GM20000 (cell line): Measurements from ENCODE around the gene ISLR2.
A peak's percentile ranks its signal among the peaks of the same experiment; 100 is the strongest.
"Not testable (repeated sequence)": the region's sequence is repeated elsewhere in the genome, so short reads cannot be mapped to it uniquely, and the experiment has no call there.

ENCODE experiments used
- DNase-seq: peaks from one replicate; pipeline ENCODE4 v3.0.0; 2012; ENCODE audit warnings: low spot score
- TF ChIP-seq, protein P1 (sequence below): IDR thresholded peaks from 2 replicates; pipeline ENCODE4 v1.5.1; 2012; ENCODE audit warnings: mild to moderate bottlenecking, control low read depth; ENCODE audit errors: extremely low read depth, missing control alignments

The ISLR2 gene, protein sequence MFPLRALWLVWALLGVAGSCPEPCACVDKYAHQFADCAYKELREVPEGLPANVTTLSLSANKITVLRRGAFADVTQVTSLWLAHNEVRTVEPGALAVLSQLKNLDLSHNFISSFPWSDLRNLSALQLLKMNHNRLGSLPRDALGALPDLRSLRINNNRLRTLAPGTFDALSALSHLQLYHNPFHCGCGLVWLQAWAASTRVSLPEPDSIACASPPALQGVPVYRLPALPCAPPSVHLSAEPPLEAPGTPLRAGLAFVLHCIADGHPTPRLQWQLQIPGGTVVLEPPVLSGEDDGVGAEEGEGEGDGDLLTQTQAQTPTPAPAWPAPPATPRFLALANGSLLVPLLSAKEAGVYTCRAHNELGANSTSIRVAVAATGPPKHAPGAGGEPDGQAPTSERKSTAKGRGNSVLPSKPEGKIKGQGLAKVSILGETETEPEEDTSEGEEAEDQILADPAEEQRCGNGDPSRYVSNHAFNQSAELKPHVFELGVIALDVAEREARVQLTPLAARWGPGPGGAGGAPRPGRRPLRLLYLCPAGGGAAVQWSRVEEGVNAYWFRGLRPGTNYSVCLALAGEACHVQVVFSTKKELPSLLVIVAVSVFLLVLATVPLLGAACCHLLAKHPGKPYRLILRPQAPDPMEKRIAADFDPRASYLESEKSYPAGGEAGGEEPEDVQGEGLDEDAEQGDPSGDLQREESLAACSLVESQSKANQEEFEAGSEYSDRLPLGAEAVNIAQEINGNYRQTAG

DNA sequence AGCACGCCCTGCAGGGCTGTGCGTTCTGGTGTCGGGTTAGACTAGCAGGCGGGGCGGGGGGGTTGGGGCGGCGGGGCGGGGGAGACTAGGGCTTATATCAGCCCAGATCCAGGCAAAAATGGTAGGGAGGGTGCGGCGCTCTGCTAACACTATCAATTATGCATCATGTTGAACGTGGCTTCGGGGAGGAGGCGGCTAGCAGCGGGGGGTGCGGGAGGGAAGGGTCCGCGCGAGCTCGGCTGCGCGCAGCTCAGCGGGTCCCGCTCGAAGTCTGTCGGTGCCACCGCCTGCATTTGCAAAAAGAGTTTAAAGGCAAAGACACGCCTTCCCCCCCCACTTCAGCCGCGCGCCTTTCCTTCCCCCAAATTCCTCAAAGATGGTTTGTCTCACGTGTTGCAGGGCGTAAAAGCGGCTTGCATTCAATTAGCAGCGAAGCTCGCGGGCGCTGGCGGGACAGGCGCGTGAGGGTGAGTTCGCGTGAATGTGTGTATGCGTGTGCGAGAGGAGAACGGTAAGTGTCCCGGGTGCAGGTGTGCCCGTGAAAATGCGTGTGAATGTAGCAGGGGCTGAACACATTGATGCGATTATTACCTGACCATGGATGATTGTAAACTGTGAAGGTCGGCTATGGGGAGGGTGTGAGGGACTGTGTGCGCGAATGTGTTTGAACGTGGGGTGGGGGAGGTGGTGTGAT is at the start of gene ISLR2:
TSS of gene ISLR2 (plus strand) at position 432 of the 694 bp plus-strand sequence. CDS start 2,169 bp downstream, outside the sequence.
- DNase-seq = no peak
- TF ChIP-seq, protein P1, sequence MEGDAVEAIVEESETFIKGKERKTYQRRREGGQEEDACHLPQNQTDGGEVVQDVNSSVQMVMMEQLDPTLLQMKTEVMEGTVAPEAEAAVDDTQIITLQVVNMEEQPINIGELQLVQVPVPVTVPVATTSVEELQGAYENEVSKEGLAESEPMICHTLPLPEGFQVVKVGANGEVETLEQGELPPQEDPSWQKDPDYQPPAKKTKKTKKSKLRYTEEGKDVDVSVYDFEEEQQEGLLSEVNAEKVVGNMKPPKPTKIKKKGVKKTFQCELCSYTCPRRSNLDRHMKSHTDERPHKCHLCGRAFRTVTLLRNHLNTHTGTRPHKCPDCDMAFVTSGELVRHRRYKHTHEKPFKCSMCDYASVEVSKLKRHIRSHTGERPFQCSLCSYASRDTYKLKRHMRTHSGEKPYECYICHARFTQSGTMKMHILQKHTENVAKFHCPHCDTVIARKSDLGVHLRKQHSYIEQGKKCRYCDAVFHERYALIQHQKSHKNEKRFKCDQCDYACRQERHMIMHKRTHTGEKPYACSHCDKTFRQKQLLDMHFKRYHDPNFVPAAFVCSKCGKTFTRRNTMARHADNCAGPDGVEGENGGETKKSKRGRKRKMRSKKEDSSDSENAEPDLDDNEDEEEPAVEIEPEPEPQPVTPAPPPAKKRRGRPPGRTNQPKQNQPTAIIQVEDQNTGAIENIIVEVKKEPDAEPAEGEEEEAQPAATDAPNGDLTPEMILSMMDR = no peak

DNA sequence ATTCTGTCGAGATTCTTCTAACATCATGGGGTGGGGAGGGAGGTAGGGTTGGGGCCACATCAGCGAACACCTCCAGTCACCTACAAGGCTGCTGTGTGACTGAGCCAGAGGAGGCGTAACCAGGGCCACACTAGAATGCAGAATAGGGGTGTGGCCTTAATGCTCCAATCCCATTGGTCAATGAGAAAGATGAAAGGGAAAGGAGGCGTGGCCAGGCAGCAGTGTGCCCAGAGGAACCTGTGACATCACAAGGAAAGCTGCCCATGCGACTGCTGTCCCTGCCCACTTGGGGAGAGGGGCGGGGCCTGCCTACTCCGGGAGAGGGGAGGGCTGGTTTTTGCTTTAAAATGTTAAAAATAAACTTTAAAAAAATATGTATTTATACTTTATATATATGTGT is 47.9 kb upstream of the ISLR2 start, which contains the start of gene GOLGA6A:
TSS of gene GOLGA6A (minus strand) at position 101 of the 400 bp plus-strand sequence. CDS start at position 60, 41 bp downstream.
- DNase-seq = not testable (repeated sequence)

DNA sequence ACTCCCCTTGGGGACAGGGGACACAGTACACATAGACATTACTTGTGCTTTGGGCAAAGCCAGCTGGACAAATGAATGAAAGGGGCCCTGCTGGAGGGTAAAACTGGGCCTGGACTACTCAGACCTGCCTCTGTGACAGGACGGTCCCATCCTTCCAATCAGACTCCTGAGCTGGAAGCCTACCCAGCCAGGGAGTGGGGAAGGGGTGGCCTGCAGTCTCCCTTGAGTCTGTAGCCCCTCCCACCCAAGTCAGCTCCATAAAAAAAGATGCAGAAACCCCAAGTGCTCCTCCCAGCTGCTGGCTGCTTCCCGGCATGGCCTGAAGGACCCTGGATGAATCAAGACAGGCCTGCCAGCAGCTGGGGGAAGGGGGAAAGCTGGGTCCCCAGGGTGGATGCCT is 35.8 kb upstream of the ISLR2 start:
- not testable (repeated sequence) for DNase-seq

DNA sequence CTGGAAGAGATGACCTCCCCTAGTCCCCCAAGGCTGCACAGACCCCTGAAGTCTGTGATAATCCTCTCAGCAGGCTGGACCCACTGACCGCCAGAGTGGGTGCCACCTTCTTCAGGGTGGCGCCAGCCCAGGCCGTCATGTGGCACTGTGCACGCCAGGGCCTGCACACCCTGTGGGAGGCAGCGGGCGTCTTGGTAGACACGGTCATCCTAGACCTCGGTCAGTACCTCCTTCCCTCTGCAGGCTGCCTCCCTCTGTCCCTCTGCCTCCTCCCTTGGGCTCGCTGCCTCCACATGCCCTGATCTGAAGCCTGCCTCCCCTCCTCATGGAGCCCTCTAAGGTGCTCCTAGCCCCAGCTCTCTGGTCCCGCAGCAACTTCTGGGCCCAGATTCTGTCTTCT is 34.8 kb upstream of the ISLR2 start:
- DNase-seq = not testable (repeated sequence)

DNA sequence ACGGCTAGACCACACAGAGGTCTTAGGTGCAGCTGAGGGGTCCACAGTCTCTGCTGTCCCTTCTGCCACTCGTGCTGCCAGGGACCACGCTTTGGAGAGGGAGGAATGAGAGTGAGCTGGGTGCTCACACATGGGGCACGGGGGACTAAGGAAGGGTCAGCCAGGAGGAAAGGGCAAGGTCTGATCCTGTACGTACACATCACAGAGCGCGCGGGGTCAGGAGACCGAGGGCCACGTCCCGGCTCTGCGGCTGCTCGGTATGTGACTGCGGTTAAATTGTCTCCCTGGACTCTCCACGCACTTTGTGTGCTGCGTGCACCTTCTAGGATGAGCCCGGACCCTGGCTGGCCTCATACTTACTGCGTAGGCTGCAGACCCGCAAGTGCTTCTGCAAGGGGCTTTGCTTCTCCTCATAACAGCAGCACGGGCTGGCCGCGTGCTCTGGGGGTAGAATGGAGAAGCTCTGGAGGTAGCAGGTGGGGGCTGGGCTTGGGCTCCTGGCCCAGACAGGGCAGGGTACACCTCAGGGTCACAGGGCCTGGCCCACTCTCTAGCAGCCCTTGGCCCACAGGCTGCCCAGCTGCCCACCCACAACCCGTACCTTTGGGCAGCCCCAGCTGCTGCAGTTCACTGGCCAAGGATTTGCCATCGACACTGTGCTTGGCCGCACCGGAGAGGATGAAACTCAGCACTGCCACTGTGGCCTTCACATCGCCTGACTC is 33.5 kb upstream of the ISLR2 start:
- DNase-seq = not testable (repeated sequence)

DNA sequence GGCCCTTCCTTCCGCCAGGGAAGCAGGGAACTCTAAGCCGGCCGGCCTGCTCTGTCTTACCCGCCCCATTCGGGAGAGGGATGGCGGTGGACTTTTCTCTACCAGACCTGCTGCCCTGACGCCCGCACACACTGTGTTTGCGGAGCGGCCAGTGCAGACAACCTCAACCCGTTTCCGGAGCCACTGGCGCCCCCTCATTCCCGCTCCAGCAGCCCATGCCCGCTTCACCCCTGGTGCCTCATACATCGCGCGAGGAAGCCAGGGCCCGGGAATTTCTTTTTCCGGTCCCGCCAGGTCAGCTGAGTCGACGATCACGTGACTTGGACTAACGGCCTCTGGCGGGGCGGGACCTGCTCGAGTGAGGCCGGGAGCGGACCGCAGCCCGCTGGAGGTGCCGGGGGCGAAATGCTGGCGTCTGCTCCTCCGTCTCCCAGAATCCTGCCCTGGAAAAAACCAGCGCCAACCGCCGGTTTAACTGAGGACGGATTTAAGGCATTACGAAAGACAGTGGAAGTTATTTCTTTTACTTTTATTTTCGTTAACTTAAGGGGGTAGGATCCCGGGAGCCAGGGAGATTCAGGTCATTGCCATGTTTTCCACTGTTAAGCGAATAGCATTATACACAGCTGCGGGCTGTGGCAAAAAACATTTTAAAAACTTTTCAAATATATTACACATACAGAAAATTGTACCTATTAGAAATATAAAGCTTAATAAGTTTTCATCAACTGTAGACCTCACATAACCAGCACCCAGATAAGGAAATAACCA is 30.2 kb upstream of the ISLR2 start:
- peak; percentile 74 for DNase-seq

DNA sequence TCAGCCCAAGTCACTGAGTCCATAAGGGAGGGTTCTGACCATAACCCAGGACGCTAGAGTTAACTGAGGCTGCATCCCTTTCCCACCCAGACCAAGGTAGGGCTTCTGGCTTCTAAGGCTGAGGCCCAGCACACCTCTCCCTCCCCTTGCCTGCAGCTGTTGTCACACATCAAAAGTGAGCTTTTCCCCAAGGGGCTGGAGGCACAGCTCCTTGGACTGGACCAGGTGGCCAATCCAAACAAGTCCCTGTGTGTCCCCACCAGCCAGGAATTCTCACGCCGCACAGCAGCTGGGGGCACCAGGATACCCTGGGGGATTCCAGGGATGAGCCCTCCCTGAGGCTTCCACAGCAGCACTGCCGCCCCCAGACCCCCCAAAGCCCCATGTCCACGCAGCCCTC is 22.3 kb upstream of the ISLR2 start:
- no peak for DNase-seq
- TF ChIP-seq, protein P1 = no peak

DNA sequence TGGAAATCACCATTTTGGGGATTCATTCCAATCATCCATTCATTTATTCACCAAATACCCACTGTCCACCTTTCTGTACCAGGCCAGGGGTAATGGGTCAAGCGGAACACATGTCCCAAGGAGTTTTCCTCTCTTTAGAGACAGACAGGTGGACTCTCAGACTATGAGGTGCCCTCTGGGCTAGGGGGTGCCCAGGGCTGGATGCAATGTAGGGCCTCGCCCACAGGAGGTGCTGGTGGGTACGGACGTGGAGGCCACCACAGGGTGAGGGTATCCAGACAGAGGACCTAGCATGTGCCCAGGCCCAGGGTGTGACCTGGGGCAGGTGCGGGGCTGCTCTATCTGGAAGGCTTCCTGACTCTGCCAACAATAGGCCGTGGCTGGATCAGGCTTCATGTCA is 21.8 kb upstream of the ISLR2 start:
- DNase-seq = not testable (repeated sequence)

DNA sequence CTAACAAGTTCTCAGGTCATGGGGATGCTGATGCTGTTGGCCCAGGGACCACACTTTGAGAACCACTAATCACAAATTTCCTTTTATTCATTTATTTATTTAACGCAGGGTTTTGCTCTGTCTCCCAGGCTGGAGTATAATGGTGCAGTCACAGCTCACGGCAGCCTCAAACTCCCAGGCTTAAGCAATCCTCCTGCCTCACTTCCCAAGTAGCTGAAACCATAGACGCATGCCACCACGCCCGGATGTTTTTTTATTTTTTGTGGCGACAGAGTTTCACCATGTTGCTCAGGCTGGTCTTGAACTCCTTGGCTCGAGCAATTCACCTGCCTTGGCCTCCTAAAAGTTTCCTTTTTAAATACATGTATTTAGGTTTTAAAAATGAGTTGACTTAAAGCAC is 20.7 kb upstream of the ISLR2 start:
- DNase-seq = no peak
- TF ChIP-seq, protein P1 = no peak

DNA sequence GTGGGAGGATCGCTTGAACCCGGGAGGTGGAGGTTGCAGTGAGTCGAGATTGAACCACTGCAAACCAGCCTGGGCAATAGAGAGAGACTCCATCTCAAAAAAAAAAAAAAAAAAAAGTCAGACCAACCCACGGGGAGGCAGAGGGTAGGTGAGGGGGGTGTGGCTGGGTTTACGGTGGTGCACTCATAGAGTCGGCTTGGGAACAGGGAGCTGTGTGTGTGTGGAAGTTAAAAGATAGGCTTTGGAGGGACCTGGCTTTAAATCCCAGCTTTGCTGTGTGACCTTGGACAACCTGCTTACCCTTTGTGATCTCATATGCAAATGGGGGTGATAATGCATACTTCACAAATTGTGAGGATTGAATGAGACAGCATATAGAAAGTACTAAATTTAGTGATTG is 10.0 kb upstream of the ISLR2 start:
- DNase-seq = no peak
- TF ChIP-seq, protein P1 = no peak
